HL-60 (cell line): ENCODE measurements around the gene DDX6.
"Not testable (repeated sequence)": the region's sequence is repeated elsewhere in the genome, so short reads cannot be mapped to it uniquely, and the experiment has no call there.

Experiments used
- DNase-seq, 2 experiments: peaks; one replicate each; pipeline ENCODE4 v3.0.0-alpha.2; 2010 to 2020; ENCODE audit warnings: low read depth in 1 of 2, low spot score in 1 of 2
- H3K27ac ChIP-seq: fragments of 250-450 bp; sonication (Bioruptor Pico); replicated peaks from 2 replicates; pipeline ENCODE4 v1.5.1; 2020; ENCODE audit warnings: mild to moderate bottlenecking, moderate library complexity
- H3K27me3 ChIP-seq: fragments of 250-450 bp; sonication (Bioruptor Pico); 2 replicates; pipeline ENCODE4 v1.5.1; 2021; ENCODE audit warnings: mild to moderate bottlenecking, moderate library complexity; ENCODE audit not compliant: insufficient read depth, poor library complexity, severe bottlenecking
- H3K4me3 ChIP-seq: replicated peaks from 2 replicates; pipeline ENCODE4 v1.5.1; 2011; ENCODE audit warnings: mild to moderate bottlenecking, control low read depth, low read length; ENCODE audit not compliant: insufficient read depth
- CTCF ChIP-seq: IDR thresholded peaks from one replicate; pipeline ENCODE4 v1.5.1; 2011; ENCODE audit warnings: low read length, control low read depth, inconsistent platforms; ENCODE audit not compliant: insufficient read depth
- GABPA ChIP-seq: IDR thresholded peaks from 2 replicates; pipeline ENCODE4 v1.6.1; 2012; ENCODE audit warnings: low read depth
- POLR2AphosphoS5 ChIP-seq: IDR thresholded peaks from 2 replicates; pipeline ENCODE4 v1.6.1; 2012; ENCODE audit warnings: low read depth
- REST ChIP-seq: IDR thresholded peaks from 2 replicates; pipeline ENCODE4 v1.6.1; 2012; ENCODE audit warnings: low read depth; ENCODE audit not compliant: insufficient replicate concordance
- SPI1 ChIP-seq: IDR thresholded peaks from 2 replicates; pipeline ENCODE4 v1.6.1; 2012; ENCODE audit warnings: low read depth, mild to moderate bottlenecking, borderline replicate concordance

Gene DDX6

GRCh38 chr11:118720740-118721139 is 70.2 kb downstream of the DDX6 start:
- H3K4me3 ChIP-seq, H3K27me3 ChIP-seq, H3K27ac ChIP-seq, DNase-seq: not testable (repeated sequence)

GRCh38 chr11:118720078-118720477 is 70.9 kb downstream of the DDX6 start:
- DNase-seq, H3K27me3 ChIP-seq, H3K27ac ChIP-seq, H3K4me3 ChIP-seq: not testable (repeated sequence)

GRCh38 chr11:118718562-118718961 is 72.4 kb downstream of the DDX6 start:
- not testable (repeated sequence) for H3K27ac ChIP-seq, DNase-seq

GRCh38 chr11:118717733-118718132 is 73.2 kb downstream of the DDX6 start:
- not testable (repeated sequence) for H3K4me3 ChIP-seq, H3K27me3 ChIP-seq, DNase-seq, H3K27ac ChIP-seq

More at GRCh38 chr11:118718562-118718961, 72.4 kb downstream of the DDX6 start:
- not testable (repeated sequence) for H3K4me3 ChIP-seq, H3K27me3 ChIP-seq

- DNase-seq, H3K4me3 ChIP-seq, H3K27me3 ChIP-seq, H3K27ac ChIP-seq: not testable (repeated sequence)
Measured at GRCh38 chr11:118717221-118717620, 73.7 kb downstream of the DDX6 start.

- DNase-seq, result no peak
- TF ChIP-seq CTCF (no peak), REST (no peak), SPI1 (no peak), POLR2AphosphoS5 (no peak), GABPA (no peak)
- Histone ChIP-seq H3K27ac (no peak overlapping the region), H3K4me3 (no peak overlapping the region), H3K27me3 (no peaks in the 10 kb centered on the region)
Measured at GRCh38 chr11:118715837-118716260, 75.1 kb downstream of the DDX6 start.

GRCh38 chr11:118715245-118715831 is 75.6 kb downstream of the DDX6 start:
- no peak for DNase-seq
- no peak overlapping the region for H3K27ac ChIP-seq
- H3K27me3 ChIP-seq, result no peaks in the 10 kb centered on the region
- no peak overlapping the region for H3K4me3 ChIP-seq
- no peak for TF ChIP-seq GABPA
- TF ChIP-seq SPI1, result no peak
- no peak for TF ChIP-seq CTCF
- no peak for TF ChIP-seq POLR2AphosphoS5
- TF ChIP-seq REST, result no peak
